HG03135 (cell line): ENCODE results near the gene UBTD1.
"Not testable (repeated sequence)": the region's sequence is repeated elsewhere in the genome, so short reads cannot be mapped to it uniquely, and the experiment has no call there.

Experiments
- ATAC-seq: cut with Tn5 transposase; IDR thresholded peaks from one replicate; pipeline ENCODE4 v1.9.1; 2021; ENCODE audit warnings: mild to moderate bottlenecking, moderate library complexity; ENCODE audit not compliant: unreplicated experiment

The UBTD1 gene

DNA sequence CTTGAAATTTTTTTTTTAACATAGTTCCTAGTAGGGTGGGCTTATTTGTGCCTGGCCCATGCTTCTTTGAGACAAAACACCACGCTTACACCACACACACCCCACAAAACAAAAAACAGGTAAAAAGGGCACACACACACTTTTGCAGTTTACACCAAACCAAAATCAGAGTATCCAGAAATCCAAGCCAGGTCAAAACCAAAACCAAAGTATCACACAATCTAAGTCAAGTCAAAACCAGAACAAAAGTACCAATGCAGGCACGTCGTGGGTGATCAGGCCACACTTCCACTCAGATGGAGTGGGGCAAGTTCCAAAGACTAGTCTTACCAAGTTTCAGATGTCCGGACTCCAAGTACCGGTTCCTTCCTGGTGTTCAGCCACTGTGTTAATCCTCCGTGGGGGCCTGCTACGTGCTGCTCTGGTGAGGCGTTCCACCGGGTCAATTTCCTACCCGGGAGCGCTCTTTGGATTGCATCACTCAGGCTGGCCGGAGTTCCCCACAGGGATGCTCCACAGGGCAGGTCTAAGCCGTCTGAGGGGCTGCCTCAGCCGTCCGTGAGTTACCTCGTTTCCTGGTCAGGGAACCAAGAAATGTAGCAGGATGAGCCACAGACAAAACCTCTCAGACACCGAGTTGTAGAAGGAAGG is 62.1 kb downstream of the UBTD1 start:
- ATAC-seq = not testable (repeated sequence)

DNA sequence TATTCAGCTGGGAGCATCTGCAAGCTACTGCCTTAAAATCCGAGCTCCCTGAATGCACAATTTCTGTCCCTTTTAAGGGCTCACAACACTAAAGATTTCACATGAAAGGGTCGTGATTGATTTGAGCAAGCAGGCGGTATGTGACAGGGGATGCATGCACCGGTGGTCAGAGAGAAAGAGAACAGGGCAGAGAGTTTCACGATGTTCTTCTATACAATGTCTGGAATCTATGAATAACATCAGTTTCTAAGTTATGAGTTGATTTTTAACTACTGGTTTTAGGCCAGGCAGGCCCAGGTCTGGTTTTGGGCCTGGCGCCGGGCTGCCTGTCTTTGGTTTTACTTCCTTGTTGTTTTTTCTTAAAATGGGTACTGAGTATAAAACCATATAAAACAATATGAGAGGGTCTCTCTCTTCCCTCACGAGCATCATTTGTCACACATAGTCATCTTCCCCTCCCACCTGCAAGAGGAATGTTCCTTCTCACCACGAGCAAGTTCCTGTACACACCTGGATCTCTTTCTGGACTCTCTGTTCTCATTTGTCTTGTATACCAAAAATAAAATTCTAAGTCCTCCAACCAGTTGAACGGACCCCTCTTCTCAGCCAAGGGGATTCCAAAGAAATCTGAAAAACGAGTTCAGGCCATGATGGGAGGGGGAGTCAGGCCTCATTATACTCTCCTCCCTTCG is 62.8 kb downstream of the UBTD1 start:
- not testable (repeated sequence) for ATAC-seq

DNA sequence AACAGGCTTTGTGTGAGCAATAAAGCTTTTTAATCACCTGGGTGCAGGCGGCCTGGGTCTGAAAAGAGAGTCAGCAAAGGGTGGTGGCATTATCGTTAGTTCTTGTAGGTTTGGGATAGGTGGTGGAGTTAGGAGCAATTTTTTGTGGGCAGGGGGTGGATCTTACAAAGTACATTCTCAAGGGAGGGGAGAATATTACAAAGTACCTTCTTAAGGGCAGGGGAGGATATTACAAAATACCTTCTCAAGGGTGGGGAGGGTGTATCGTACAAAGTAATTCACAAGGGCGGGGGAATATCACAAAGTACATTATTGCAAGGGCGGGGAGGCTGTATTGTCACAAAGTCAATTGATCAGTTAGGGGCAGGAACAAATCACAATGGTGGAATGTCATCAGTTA is 63.6 kb downstream of the UBTD1 start:
- ATAC-seq = not testable (repeated sequence)

DNA sequence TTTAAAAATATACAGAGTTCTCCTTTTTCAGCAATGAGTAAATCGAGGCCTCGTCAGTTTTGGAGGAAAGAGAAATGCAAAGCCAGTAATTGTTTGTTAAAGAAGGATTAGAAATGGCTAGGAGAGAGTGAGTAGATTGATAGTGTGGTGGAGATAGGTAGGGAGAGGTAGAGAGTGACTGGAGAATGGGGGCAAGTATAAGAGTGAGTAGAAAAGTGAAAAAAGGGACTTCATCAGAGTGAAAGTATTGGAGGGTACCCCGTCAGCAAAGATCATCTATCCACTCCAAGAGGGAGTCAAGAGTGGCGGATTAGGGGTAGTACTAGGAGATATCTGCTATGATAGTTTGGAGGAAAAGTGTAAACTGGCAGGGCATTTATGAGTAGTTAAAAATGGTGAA is 64.6 kb downstream of the UBTD1 start:
- no peak for ATAC-seq

DNA sequence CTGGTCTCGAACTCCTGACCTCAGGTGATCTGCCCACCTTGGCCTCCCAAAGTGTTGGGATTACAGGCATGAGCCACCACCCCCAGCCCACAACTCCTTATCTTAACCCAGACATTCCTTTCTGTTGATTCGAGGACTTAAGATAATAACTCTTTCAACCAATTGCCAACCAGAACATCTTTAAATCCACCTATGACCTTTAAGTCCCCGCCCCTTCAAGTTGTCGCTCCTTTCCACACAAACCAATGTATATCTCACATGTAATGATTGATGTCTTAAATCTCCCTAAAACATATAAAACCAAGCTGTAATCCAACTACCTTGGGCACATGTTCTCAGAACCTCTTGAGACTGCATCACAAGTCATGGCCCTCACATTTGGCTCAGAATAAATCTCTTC is 66.1 kb downstream of the UBTD1 start:
- ATAC-seq = no peak

DNA sequence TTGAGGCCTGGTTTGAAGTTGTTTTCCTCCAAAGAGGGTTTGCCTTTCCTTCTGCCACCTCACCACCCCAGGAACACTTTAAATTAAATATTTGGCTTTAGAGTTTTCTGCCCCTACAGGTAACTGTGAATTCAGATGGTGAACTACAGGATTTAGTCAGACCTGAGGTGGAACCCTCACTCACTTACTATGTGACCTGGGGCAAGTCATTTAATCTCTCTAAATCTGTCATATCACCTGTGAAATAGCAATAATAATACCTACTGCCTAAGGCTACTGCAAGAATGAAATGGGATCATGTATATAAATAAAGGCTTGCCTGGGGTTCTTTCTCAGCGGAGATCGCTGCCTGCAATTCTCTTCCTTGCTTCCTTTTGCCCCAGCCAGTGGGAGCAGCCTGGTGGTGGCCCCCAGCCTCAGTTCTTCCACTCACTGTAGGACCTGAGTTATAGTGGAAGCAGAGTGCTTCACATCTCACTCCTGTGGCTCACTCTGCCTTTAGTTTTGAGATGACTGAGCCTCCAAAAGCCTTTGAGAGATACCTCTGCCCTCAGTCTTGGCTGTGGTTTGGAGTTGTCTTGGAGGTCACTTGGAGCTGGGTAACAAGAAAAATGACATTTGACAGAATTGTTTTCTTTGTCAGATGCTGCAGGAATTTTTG is 67.7 kb downstream of the UBTD1 start:
- no peak for ATAC-seq

DNA sequence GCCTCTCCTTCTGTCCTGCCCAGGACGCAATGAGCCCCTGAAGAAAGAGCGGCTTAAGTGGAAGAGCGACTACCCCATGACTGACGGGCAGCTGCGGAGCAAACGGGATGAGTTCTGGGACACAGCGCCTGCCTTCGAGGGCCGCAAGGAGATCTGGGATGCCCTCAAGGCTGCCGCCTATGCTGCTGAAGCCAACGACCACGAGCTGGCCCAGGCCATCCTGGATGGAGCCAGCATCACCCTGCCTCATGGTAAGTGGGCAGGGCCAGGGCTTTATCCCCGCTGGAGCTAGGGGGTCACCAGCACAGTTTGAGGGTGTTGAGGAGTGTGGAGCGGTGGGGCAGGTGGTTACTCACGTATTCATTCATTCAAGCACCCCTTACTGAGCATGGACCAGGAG is 69.2 kb downstream of the UBTD1 start:
- no peak for ATAC-seq

DNA sequence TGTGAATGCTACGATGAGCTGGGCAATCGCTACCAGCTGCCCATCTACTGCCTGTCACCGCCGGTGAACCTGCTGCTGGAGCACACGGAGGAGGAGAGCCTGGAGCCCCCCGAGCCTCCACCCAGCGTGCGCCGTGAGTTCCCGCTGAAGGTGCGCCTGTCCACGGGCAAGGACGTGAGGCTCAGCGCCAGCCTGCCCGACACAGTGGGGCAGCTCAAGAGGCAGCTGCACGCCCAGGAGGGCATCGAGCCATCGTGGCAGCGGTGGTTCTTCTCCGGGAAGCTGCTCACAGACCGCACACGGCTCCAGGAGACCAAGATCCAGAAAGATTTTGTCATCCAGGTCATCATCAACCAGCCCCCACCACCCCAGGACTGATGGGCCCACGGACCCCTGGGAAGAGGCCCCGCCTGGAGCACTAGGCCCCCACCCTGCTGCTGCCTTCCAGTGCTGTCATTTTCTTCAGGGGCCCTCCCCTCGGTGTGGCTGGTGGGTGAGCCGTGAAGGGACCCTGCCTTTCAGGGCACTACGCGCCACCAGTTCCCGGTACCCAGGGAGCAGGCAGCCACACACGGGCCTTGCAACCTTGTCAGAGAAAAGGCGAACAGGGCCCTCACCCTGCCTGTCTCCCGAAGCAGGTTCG is 71.5 kb downstream of the UBTD1 start:
- ATAC-seq = no peak

DNA sequence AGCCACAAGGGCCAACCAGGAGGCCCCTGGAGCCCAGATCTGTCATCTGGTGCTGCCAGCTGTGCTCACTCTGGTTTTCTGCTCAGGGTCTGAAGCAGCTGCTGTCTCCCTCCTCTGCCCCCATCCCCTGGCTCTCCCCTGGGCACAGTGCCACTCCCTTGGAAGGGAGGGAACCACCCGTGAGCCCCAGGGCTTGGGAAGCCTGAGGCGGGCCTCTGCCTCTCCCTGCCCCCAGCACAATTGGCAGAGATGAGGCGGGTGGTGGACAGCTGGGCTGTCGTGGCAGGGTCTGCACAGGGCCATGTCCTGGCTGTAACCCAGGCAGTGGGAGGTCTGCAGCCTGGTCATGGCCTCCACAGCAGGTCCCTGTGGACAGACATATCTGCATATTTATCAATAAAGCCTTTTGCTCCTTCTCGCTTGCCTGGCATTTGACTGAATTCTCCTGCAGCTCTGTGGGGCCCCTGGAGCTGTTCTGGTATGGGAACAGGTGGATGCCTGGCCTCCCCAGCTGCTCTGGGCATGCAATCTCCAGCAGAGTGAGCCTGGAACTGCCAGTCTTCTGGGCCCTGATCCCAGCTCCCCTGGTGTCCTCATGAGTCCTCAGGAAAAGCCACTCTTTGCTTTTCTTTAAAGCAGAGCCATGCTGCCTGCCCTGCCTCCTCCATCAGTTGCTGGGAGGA is 72.2 kb downstream of the UBTD1 start:
- no peak for ATAC-seq

DNA sequence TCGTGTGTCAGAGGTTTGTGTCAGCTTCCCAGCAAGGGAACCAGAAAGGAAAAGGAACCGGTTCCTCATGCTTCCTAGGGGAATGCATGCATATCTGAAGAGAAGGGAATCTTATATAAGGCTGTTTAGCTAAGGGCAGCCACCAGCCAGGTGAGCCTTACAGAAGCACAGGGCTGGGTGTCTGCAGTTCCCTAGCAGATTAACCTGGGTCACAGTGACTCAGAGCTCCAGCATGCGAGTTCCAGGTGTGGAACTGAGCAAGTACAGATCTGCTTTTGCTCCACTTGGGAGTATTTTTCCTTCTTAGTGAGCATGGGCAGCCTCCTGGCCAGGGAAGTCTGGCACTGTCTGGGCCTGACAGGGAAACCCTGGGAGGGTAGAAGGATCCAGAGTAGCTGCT is 72.9 kb downstream of the UBTD1 start:
- no peak for ATAC-seq

DNA sequence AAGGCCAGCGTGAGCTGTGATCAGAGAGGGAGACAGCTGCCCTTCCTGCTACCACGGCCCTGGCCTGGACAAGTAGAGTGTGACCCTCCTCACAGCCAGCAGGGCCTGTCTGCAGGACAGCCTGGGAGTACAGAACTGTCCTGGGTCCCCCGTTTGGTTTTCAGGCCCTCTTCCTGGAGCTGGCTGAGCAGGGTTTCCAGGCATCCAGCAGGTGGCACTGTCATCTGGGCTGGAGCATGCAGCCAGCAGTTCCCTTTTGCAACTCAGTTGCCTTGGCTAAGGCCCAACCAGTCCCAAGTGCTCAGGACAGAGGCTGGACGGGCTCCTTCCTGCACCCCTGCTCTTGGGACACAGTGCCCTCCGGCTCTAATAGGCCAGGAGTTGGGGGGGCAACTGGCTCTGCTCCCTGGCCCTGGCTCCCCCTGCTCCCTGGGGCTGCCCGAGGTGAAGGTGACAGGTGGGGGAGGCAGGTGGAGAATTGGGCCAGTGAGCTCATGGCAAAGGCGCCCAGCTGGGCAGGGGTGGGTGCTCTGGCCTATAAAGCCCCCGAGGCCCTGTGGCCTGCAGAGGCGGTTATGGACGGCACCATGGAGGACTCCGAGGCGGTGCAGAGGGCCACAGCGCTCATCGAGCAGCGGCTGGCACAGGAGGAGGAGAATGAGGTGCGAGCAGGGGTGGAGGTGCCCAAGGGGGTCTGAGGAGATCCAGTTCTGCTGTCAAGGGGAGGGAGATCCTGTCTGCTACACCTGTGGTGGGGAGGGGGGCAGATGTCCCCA is 73.7 kb downstream of the UBTD1 start, which contains the start of gene ANKRD2:
Gene ANKRD2, plus strand, starts transcription at position 566 of the 776 bp plus-strand sequence. Its CDS starts 10 bp downstream, at position 576.
- ATAC-seq = no peak

DNA sequence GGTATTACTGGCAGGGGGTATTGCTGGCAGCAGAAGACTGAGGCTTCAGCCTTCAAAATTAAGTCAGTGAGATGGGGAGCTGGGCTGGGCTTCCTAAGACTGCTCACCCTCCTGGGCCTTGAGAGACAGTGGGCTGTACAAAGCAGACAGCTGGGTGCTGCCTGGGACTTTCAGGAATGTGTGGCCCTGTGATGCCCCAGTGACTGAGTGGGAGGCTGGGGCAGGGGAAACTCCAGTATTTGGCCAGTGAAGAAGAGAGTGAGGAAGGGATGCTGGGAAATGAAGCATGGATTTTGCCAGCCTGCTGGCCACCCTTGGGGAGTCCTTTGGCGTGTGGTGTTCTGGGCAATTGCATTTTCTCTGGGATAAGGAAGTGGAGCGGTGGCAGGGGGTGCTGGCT is 74.3 kb downstream of the UBTD1 start:
- no peak for ATAC-seq

DNA sequence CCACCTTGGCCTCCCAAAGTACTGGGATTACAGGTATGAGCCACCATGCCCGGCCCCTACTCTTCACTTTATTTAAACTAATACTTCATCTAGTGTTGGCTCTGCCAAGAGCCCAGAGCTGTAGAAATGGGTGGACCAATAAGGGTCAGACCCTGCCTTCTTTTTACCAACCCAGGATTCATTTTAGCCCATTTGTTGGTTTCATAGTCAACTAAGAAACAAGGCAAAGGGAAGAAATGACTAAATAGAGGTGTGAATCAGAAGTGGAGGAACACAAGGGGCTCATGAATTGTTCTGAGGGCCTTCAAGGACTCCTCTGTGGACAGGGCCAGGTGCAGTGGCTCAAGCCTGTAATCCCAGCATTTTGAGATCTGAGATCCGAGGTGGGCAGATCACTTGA is 74.9 kb downstream of the UBTD1 start:
- ATAC-seq = no peak

DNA sequence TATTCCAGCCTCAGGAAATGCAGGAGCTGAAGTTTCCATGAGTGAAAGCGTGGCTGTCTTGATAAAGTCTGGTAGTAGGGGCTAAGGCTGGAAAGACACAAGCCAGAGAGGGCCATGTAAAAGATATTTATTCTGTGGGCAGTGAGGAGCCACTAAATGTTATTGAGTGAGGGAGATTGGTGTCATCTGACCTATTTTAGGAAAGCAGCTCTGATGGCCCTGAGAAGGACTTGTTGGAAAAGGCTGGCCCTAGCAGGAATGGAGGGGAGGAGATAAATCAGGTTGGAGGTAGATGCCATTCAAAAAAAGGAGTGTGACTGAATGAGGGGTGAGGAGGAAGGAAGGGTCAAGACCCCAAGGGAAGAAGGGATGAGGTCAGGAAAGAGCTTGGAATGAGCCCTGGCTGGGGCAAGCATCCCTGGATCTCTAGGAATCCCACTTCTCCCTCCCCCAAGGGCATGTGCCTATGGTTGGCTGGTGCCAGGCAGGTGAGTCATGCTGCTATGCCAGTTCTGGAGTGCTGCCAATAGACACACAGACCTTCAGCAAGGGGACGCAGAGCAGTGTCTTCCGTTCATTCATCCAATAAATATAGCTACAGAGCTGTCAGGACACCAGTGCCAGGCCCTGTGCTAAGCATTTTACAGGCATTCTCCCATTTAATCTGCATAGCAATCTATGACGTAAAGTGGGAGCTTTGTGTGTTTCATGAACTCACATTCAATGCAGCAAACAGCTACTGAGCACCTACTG is 75.8 kb downstream of the UBTD1 start:
- no peak for ATAC-seq

DNA sequence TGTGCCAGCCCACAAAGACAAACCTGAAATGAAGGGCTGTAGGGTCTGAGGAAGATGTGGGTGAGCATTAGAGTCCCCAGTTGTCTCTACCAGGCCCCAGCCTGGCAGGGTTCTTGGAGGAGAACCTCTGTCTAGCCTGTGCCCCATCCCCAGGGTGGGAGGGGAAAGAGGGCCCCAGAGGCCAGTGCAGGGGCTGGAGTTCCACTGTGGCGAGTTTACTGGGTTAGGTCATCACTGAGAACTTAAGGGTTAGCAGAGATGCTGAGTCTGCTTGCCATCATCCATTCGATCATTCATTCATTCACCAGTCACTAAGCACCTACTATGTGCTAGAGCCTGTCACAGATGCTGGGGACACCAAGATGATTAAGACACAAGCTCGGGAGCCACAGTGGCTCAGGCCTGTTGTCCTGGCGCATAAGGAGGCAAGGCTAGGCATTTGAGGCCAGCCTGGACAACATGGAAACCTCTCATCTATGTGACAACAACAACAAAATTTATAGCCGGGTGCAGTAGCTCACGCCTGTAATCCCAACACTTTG is 76.5 kb downstream of the UBTD1 start:
- no peak for ATAC-seq

DNA sequence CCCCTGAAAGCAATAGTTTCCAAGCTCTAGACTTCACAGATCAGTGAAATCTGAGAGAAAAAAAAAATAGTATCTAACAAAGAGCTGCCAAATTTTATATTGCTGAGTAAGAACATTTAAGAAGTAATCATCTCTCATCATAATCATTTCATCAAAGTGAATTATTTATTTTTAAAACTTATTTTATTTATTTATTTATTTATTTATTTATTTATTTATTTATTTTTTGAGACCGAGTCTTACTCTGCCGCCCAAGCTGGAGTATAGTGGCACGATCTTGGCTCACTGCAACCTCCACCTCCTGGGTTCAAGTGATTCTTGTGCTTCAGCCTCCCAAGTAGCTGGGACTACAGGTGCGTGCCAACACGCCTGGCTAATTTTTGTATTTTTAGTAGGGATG is 77.8 kb downstream of the UBTD1 start:
- not testable (repeated sequence) for ATAC-seq

DNA sequence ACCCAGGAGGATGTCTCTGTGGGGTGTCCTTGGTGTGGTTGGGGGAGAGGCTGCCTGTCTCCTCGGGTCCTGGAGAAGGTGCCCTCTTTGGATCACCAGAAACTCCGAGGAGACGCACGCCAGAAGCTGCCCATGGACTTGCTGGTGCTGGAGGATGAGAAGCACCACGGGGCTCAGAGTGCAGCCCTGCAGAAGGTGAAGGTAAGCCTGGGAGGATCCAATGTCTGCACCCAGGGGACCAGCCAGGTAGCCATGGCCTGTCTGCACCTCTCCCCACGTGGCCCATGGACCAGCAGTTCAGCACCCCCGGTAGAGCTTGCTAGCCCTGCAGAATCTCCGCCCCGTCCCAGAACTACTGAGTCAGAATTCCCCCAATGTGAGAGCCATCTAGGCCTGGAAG is 79.0 kb downstream of the UBTD1 start:
- ATAC-seq = no peak

DNA sequence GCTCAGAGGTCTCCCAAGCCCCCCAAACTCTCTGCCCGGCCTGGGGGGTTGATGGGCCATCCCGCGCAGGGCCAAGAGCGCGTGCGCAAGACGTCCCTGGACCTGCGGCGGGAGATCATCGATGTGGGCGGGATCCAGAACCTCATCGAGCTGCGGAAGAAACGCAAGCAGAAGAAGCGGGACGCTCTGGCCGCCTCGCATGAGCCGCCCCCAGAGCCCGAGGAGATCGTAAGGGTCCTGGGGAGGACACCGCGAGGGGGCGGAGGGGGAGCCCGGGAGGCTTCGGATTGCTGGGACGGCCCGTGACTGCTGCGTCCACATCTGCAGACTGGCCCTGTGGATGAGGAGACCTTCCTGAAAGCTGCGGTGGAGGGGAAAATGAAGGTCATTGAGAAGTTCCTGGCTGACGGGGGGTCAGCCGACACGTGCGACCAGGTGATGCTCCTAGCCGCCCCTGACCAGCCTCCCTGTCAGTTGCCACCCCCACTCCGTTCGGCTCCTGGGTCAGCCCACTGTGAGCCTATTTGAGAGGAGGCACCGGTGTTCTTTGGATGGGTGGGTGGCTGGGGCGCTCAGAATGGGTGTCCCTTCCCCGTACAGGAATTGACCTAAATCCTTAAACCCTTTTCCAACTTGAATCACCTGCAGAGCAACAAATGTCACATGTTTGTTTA is 79.6 kb downstream of the UBTD1 start:
- no peak for ATAC-seq
